OCI-LY7 (cell line): ENCODE measurements around the gene TMEM53. TPM values are rescaled to one million over a fixed set of nuclear protein-coding genes. Genes with fewer than 3 reads are reported as not detected.

Experiments used
- BruUV-seq: library from RNA; stranded (reverse); fragments of 400-500 nt; replicated peaks from 2 replicates; lab custom pipeline; 2021; lab: Mats Ljungman, UMichigan
- CTCF ChIA-PET: fragments of 300-600 bp; sonication (Branson Sonifier 250); formaldehyde crosslinking; loops from one replicate; lab custom pipeline; 2022; ENCODE audit warnings: antibody characterized with exemption; ENCODE audit not compliant: unreplicated experiment; lab: Charles Lee
- POLR2A ChIA-PET: fragments of 300-600 bp; sonication (Branson Sonifier 250); formaldehyde crosslinking; loops from one replicate; lab custom pipeline; 2022; ENCODE audit warnings: antibody characterized with exemption; lab: Charles Lee
- DNase-seq: peaks from one replicate; pipeline ENCODE4 v3.0.0-alpha.2; 2015; ENCODE audit warnings: low spot score
- H2AFZ ChIP-seq: fragments of 200-600 bp; sonication (generic), shearing (Covaris generic); 2 replicates; pipeline ENCODE4 v1.6.1; 2014; ENCODE audit warnings: mild to moderate bottlenecking, antibody characterized with exemption, low read length, moderate library complexity
- H3K27ac ChIP-seq: fragments of 200-600 bp; sonication (generic); 2 replicates; pipeline ENCODE4 v1.5.1; 2014; ENCODE audit warnings: mixed run types, low read depth, mild to moderate bottlenecking, moderate library complexity, low read length, inconsistent platforms; ENCODE audit not compliant: poor library complexity, severe bottlenecking
- H3K36me3 ChIP-seq: fragments of 200-600 bp; sonication (generic); 2 replicates; pipeline ENCODE4 v1.6.1; 2014; ENCODE audit warnings: mild to moderate bottlenecking, antibody characterized with exemption, low read length, moderate library complexity, mixed read lengths; ENCODE audit not compliant: insufficient read depth
- H3K4me1 ChIP-seq: fragments of 200-600 bp; sonication (generic); 2 replicates; pipeline ENCODE4 v1.5.1; 2014; ENCODE audit warnings: mild to moderate bottlenecking, low read length; ENCODE audit not compliant: insufficient read depth, poor library complexity, severe bottlenecking
- H3K4me2 ChIP-seq: fragments of 200-600 bp; sonication (generic); 2 replicates; pipeline ENCODE4 v1.6.1; 2014; ENCODE audit warnings: mild to moderate bottlenecking, low read length
- H3K4me3 ChIP-seq: fragments of 200-600 bp; sonication (generic); 2 replicates; pipeline ENCODE4 v1.5.1; 2014; ENCODE audit warnings: mild to moderate bottlenecking, low read depth, low read length; ENCODE audit not compliant: poor library complexity, severe bottlenecking
- H3K79me2 ChIP-seq: fragments of 200-600 bp; sonication (generic); 2 replicates; pipeline ENCODE4 v1.6.1; 2016; ENCODE audit warnings: low read depth, mild to moderate bottlenecking, low read length, moderate library complexity, mixed read lengths; ENCODE audit not compliant: insufficient read depth
- H3K9me2 ChIP-seq: fragments of 200-600 bp; sonication (generic); 2 replicates; pipeline ENCODE4 v1.6.1; 2016; ENCODE audit warnings: mild to moderate bottlenecking, low read length, mixed read lengths; ENCODE audit not compliant: insufficient read depth
- H3K9me3 ChIP-seq: fragments of 200-600 bp; sonication (generic); 2 replicates; pipeline ENCODE4 v1.6.1; 2014; ENCODE audit warnings: mild to moderate bottlenecking, mixed run types, low read length, mixed read lengths
- H4K20me1 ChIP-seq: fragments of 200-600 bp; sonication (generic); 2 replicates; pipeline ENCODE4 v1.6.1; 2014; ENCODE audit warnings: mild to moderate bottlenecking, antibody characterized with exemption, low read length, moderate library complexity, mixed read lengths; ENCODE audit not compliant: insufficient read depth
- CTCF ChIP-seq: fragments of 200-600 bp; sonication (generic); conservative IDR thresholded peaks from 2 replicates; pipeline ENCODE4 v1.5.1; 2014; ENCODE audit warnings: mild to moderate bottlenecking, antibody characterized with exemption, low read length, moderate library complexity, mixed read lengths
- EZH2phosphoT487 ChIP-seq: fragments of 200-600 bp; sonication (generic); IDR thresholded peaks from 2 replicates; pipeline ENCODE4 v1.6.1; 2018; ENCODE audit warnings: low read depth, borderline replicate concordance, mild to moderate bottlenecking, mixed run types, antibody characterized with exemption, low read length, moderate library complexity, mixed read lengths
- intact Hi-C: fragments of 100-400 bp; cut with micrococcal nuclease; formaldehyde crosslinking; loops from one replicate; pipeline ENCODE4 v1.10.0; 2022; ENCODE audit not compliant: unreplicated experiment
- total RNA-seq, 2 experiments: library from RNA; depleted of rRNA in 1 of 2; stranded (reverse); fragments of >200 nt in 1 of 2; shearing (Covaris generic) in 1 of 2; gene quantifications; 2 replicates each; pipeline ENCODE4 v1.2.3, GENCODE V29; 2014 to 2022

TMEM53 gene
- total RNA-seq, 2 experiments from 2014 or later, result 6.6 to 8.1 TPM

GRCh38 chr1:44630116-44630515, 44.2 kb downstream of the TMEM53 start:
- no peaks in the 10 kb centered on the region for H3K9me3 ChIP-seq
- TF ChIP-seq EZH2phosphoT487 (no peak), CTCF (no peak)
- H3K9me2 ChIP-seq, result no peaks in the 10 kb centered on the region
- intact Hi-C loops, result no loop called here
- POLR2A ChIA-PET, result interaction anchor here (0.5 to 4.7 kb wide), 3 partner anchors 14 to 582 kb away, joined by 3 to 17 read pairs (median 4); partner anchors contain the start of genes ARMH1 and TMEM53
- peaks cover 28% of the 10 kb centered on the region for H3K36me3 ChIP-seq
- H4K20me1 ChIP-seq, result no peaks in the 10 kb centered on the region
- BruUV-seq, result no TSS peak
- H3K27ac ChIP-seq, result no peak overlapping the region
- no peak for DNase-seq
- H3K4me2 ChIP-seq, result no peak overlapping the region
- no peak overlapping the region for H2AFZ ChIP-seq
- H3K4me1 ChIP-seq, result peaks cover 26% of the 10 kb centered on the region
- CTCF ChIA-PET, result interaction anchor here (1.0 kb wide), 1 partner anchor 38 kb away, joined by 3 read pairs; no protein-coding TSS in a partner anchor
- H3K79me2 ChIP-seq, result peaks cover 24% of the 10 kb centered on the region
- H3K4me3 ChIP-seq, result no peak overlapping the region

DNA sequence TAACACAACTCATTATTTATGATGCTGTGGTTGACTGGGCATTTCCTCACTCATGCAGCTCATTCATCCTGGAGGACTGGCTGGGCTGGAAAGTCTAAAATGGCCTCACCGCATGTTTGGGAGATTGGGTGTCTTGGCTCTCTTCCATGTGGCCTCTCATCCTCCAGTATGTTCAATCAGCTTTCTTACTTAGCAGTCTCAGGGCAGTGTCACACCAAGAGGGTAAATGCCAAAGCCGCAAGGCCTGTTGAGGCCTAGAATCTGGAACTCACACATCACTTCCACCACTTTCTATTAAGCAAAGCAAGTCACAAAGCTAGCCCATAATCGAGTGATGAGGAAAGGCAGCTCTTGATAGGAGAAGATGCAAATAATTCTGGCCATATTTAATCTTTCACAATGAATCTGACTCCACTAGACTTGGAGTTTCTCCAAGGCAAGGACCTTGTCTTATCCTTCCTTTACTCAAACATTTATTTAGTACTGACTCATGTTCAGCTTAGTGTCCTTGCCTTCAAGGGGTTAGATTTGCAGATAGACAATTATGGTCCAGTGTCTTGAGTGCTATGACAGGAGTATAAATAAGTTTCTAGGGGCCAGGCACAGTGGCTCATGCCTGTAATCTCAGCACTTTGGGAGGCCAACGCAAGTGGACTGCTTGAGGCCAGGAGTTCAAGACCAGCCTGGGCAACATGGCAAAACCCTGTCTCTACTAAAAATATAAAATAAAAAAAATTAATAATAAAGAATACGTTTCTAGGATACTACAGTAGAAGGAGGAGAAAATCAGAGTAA, 45.1 kb downstream of the TMEM53 start:
- Histone ChIP-seq H3K79me2 (peaks cover 18% of the 10 kb centered on the region), H3K4me2 (no peak overlapping the region), H2AFZ (no peak overlapping the region), H3K4me3 (no peak overlapping the region), H3K4me1 (peaks cover 23% of the 10 kb centered on the region), H4K20me1 (no peaks in the 10 kb centered on the region), H3K27ac (no peak overlapping the region), H3K36me3 (peaks cover 18% of the 10 kb centered on the region), H3K9me2 (no peaks in the 10 kb centered on the region), H3K9me3 (no peaks in the 10 kb centered on the region)
- intact Hi-C loops, result no loop called here
- DNase-seq, result no peak
- POLR2A ChIA-PET, result interaction anchor here (4.7 kb wide), 1 partner anchor 45 kb away, joined by 17 read pairs; the partner anchor contains the start of genes ARMH1 and TMEM53
- CTCF ChIA-PET, result interaction anchor here (1.0 kb wide), 1 partner anchor 37 kb away, joined by 3 read pairs; no protein-coding TSS in a partner anchor
- no peak for TF ChIP-seq EZH2phosphoT487
- no peak for TF ChIP-seq CTCF
- BruUV-seq, result no TSS peak

- BruUV-seq, result no TSS peak
- H3K9me3 ChIP-seq, result no peaks in the 10 kb centered on the region
- ChIA-PET CTCF (no interaction called here), POLR2A (interaction anchor here (0.7 kb wide), 1 partner anchor 1583 kb away, joined by 3 read pairs; no protein-coding TSS in a partner anchor)
- H3K79me2 ChIP-seq, result no peaks in the 10 kb centered on the region
- H3K27ac ChIP-seq, result no peak overlapping the region
- H3K9me2 ChIP-seq, result no peaks in the 10 kb centered on the region
- no peak for TF ChIP-seq EZH2phosphoT487
- no peak for TF ChIP-seq CTCF
- H3K36me3 ChIP-seq, result no peaks in the 10 kb centered on the region
- no peak overlapping the region for H2AFZ ChIP-seq
- H3K4me1 ChIP-seq, result no peaks in the 10 kb centered on the region
- H3K4me2 ChIP-seq, result no peak overlapping the region
- intact Hi-C loops, result no loop called here
- H4K20me1 ChIP-seq, result no peaks in the 10 kb centered on the region
- DNase-seq, result no peak
- H3K4me3 ChIP-seq, result no peak overlapping the region
Observed at GRCh38 chr1:44625348-44625747, 48.9 kb downstream of the TMEM53 start.
